ENCODE results near the gene ACACA.

- TF ChIP-seq ZNF768 (tag by site-specific recombination; IDR thresholded peaks at IDR 0.05) (no peak), KLF16 (tag by site-specific recombination; IDR thresholded peaks at IDR 0.05) (no peak), CTCF (tag by site-specific recombination; IDR thresholded peaks at IDR 0.05) (no peak), ZNF555 (tag by site-specific recombination; conservative IDR thresholded peaks at IDR 0.05) (no peak), YY1 (tag by site-specific recombination; IDR thresholded peaks at IDR 0.05) (no peak)
- TF ChIP-seq, protein P1, sequence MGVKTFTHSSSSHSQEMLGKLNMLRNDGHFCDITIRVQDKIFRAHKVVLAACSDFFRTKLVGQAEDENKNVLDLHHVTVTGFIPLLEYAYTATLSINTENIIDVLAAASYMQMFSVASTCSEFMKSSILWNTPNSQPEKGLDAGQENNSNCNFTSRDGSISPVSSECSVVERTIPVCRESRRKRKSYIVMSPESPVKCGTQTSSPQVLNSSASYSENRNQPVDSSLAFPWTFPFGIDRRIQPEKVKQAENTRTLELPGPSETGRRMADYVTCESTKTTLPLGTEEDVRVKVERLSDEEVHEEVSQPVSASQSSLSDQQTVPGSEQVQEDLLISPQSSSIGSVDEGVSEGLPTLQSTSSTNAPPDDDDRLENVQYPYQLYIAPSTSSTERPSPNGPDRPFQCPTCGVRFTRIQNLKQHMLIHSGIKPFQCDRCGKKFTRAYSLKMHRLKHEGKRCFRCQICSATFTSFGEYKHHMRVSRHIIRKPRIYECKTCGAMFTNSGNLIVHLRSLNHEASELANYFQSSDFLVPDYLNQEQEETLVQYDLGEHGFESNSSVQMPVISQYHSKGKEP (tag by site-specific recombination; IDR thresholded peaks at IDR 0.05) = no peak
Measured at GRCh38 chr17:37135576-37135975, 271.1 kb downstream of the ACACA start.

Data from HEK293 (cell line).